COLO829 (cell line): ENCODE results near the gene ASIC4.
A peak's percentile ranks its signal among the peaks of the same experiment; 100 is the strongest.

Experiments used
- DNase-seq: peaks from one replicate; pipeline ENCODE4 v3.0.0; 2012; ENCODE audit warnings: low spot score

Gene ASIC4

DNA sequence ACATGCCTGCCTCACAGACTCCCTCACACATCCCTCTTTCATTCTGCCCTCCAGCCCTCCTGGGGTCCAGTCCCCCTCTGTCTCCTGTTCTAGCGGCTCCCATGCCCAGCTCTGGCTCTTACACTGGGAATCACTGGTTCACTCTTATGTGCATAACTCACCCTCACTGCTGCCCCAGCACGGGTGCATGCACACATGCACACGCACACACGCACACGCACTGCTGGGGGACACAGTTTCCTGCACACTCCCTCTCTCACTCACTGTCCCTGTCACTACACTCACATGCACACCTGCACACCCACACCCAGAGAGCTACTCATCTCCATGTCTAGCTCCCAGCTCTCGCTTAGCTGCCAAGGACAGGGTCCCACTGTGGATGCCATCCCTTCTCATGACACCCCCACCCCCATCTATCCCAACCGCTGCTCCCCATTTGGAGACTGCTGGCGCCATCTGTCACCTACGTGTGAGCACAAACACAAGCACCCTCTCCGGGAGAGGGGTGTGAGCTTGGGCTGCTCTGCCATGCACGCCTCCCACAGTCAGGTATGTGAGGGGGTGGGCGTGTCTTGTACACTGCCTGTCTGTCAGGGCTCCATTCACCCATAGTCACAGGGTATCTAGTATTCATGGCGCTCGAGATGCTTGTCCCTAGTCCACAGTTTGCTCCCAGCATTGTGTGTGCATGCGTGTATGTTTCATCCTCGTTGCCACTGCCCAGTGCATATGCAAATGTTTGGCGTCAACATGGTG is 1.8 kb downstream of the ASIC4 start:
- DNase-seq, result no peak

DNA sequence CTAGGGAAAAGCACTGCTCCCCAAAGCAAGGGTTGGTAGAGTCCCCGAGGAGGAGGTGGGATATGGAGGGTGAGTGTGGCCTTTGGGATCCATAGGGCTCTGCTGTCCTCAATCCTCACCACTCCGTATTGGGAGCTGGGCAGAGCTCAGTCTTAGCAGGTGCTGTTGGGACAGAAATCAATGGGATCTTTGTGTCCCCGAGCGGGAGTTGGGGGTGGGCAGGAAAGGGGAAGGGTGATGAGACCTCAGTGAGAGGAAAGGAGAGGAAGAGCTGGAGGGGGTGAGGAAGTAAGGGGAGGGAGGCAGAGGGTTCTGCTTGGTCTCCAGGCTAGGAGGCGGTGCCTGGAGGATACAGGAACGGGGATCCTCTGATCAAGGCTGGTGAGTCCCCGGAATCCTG is 2.6 kb downstream of the ASIC4 start:
- DNase-seq, result no peak

DNA sequence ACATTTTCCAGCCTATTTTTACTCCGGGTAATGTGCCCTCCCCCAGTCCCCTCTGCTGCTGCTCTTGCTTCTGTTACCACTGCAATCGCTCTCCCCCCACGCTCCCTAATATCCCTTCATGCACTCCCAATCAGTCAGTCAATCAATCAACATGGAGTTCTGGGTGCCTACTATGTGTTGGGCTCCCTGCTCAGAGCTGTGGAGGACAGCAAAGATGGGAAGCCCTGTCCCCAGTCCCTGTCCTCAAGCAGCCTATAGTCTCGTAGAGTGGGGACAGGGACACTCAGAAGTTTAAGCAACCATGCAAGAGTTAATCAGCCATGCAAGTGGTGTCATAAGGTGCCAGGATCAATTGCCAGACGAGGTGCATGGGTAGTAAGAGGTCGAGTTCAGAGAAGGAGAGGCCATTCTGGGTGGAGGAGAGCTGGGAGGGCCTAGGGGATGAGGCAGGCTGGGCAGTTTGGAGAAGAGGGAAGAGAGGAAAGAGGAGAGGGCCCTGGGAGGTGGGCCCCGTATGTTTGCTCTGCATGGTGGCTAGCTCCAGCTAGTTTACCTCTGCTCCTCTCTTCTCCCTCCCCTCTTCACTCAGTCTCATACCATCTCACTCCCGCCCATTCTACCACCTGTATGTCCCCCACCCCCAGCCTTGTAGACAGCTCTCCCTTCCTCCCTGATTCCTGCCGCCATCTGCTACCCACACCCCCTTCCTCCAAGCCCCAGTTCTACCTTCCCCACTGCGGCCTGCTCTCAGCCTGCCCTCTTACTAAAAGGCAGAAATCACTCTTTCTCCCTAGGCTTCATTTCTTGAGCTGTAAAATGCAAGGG is 3.9 kb downstream of the ASIC4 start:
- DNase-seq, result no peak

DNA sequence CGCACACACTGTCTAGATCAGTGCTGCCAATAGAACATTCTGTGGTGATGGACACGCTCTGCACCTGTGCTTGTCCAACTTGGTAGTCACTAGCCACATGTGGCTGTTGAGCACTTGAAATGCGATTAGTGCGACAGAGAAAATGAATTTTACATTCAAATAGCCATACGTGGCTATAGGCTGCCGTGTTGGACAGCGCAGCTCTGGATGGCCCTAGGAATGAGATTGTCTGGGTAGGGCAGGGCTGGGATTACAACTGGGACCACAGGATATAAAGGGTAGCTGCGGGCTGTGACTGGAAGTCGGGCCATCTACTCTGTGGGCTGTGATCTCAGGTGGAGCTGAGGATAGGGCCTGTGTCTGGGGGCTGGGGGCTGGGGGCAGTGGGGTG is 5.2 kb downstream of the ASIC4 start:
- no peak for DNase-seq

DNA sequence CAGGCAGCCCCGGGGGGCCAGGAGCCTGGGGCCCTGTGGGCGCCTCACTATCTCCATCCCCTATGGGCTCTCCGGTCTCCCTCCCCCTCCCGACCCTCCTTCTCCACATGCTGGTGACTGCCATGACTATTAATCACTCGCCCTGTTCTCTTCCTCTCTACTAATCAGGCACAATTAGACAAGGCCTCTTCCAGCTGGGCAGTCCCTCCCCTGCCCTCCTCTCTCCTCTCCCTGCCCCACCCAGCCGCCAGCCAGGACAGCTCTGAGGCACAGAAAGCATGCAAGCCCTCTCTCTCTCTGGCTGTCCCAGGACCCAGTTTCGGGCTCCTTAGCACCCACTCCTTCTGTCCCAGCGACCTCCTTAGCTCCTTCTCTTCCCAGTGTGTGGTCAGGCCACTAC is 5.8 kb downstream of the ASIC4 start:
- no peak for DNase-seq

DNA sequence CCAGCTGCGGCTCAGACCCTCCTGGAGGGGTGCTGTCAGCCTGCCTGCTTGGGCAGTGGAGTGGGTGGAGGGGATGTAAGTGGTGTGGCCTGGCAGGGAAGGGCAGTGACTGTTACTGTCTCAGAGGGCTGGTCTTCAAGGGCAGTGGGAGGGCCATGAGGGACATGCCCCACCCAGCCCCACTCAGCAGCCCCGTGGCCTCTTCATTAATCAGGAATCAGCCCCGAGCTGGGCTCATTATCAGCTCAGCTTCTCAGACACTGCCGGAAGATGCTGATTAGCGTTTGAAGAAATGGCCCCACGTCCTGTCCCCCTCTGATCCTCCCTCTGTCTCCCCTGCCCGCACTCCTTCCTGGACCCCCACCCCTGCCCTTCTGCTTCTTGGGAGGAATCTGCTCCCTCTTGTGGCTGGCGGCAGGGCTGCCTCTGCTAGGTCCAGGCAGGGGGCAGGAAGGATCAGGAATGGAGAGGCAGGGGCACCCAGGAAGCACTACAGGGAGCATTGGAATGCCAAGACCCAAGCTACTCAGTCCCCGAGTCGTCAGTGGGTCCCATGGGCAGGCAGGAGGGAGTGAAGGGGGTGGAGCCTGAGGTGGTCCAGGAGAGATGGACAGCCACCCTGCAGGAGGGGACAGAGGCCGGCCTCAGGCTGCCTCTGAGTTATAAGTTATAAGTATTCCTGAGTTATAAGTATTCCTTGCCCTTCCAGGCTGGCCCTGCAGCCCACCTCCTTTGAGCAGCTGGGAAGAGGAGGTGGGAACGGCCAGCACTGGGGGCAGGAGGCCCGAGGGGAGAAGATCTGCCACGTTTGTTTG is 7.0 kb downstream of the ASIC4 start:
- peak; percentile 94 for DNase-seq

DNA sequence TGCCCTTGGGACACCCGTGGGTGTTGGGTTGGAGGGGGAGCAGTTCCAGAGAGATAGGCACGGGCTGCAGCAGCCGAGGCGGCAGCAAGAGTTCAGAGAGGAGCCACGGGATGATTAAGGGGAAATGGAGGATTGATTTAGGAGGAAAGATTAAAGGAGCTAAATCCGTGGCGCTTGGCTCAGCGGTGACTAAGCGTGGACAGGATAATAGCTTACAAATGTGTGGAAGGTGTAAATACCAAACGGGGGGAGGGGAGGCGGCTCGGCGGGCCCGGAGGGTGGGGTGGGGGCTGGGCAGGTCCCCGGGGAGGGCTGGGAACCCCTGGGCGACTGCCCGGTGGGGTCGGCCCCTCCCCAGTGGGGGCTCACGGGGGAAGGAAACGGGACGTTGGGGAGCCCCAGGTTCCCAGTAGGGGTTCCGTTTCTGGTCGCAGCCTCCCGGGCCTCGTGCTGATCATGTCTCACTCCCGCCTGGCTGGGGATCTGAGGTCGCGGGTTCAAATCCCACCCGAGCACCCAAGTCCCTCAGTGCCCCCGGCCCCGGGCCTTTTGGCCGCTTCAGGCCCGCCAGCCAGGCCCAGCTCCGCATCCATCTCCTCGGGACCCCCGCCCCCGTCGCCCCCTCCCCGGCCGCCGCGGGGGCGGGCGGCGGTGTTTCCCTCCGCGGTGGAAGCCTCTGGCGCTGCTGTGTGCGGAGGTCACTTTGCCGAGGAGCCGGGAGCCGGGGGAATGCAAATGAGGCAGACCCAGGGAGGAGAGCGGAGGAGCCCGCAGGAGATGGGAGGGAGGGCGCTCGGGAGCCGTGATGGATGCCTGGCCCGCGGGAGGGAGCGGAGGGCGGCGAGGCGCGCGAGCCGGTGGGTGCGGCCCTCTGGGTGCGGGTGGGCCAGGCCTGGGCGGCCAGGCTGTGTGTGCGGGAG is 8.1 kb downstream of the ASIC4 start:
- DNase-seq, result no peak

DNA sequence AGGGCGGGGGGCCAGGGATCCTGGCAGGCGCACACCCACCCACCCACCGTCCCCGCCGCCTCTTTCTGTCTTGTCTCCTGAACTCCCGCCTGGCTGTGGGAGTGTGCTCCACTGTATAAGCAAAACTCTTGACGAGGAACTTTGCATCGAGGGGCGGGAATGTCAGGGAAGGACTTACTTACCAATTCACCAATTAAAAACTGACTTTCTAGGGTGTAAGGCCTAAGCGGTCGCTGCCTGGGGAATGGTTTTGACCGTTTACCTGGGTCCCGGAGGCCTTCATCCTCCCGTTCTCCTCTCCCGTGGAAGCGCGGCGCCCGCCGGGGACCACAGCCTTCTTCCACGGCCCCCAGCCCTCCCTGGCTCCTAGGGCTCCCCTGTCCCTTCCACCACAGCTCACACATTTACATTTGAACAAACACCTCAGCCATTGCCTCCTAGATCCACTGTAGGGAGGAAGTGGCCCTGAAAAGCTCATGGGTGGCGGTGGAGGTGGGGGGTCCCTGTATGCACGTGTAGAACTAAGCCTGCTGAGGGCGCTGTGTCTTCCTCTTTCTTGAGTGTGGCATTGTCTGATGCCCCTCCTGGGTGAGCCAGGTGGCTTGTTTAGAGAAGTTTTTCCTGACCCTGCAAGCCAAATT is 8.9 kb downstream of the ASIC4 start:
- DNase-seq, result no peak

DNA sequence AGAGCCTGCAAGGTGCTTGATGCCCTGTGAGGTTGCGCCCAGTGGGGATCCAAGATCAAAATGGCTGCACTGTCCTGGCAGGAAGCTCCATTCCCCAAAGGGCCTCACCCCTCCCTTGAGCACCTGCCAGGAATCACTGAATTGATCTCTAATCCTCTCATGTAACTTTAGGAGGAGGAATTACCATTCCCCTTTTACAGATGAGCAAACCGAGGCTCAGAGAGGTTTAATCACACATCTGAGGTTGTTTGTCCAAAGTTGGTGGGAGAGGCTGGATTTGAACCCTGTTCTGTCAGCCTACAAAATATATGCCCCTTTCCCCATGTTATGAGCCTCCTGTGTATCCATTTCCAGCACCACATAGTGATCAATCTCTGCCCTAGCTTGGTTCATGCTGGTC is 10.5 kb downstream of the ASIC4 start:
- no peak for DNase-seq

DNA sequence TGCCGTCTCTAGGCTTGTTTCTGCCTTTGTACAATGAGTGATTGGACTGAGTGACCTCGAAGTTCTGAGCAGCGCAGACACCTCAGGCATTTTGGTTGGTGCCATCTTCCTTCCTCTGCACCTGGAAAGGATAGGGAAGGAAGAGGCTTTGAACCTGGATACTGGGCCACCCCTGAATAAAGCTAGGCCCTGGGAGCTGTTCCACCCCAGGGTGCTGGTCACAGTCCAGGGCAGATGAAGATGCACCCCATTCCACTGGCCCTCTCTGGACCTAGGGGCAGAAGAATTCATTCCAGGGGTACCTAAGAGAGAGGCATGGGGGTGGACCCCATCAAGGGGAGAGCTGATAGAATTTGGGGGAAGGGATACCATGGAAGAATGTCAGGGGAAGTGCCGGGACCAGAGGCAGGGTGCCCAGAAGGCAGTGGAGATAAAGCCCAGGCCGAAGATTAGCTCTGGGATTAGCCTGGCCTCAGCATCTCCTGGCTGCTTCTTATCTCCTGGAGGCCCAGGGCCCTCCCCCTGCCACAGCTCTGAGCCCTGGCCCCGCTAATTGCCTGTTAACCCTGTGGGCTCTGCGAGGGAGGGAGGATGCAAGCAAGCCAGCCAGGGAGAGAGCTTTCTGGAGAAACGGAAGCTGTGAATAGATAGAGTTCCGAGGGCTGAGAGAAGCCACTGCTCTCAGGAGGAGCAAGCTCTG is 11.4 kb downstream of the ASIC4 start:
- DNase-seq, result no peak

DNA sequence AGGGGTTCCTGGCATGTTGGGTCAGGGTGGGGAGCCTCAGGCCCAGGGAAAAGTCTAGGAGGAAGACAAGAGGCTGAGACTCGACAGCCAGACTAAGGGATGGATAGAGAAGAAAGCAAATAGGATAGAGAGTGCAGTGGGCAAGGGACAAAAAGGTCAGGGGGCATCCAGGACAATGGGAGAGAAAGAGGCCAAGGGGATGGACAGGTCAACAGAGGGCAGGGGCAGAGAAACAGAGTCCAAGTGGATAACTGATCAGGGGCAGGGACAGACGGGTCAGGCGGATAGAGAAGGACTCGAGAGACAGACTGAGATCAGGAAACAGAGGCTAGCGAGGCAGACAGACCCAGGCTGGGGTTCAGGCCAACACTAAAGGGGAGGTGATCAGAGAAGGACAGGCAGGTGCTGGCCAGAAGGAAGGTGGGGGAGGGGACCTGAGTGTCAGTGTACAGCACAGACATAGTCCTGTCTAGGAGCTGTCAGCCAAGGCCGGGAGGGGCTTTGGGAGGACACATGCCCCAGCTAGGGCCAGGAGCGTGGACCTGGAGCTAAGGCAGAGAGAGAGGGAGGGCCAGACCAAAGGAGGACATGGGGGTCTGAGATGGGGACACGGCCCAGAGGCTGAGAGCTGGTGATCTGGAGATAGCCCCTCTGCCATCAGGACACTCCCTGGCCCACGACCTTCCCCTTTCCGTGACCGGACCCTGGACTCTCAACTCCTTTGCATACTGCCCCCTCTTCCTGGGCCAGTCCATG is 12.2 kb downstream of the ASIC4 start:
- no peak for DNase-seq

DNA sequence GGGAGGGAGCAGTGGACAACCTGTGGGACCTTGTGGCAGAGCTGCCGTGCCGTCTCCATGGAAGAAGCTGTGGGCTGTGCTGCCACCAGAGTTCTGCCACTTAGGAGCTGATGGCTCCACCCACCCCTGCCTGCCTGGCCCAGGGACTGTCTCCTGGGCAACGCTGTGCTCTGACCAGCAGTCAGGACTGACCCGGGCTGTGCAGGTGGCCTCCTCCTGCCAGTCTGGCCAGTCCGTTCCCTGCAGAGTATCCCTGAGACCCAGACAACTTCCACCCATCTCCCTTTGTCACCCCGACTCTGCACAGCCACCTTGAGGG is 12.8 kb downstream of the ASIC4 start:
- DNase-seq, result no peak

DNA sequence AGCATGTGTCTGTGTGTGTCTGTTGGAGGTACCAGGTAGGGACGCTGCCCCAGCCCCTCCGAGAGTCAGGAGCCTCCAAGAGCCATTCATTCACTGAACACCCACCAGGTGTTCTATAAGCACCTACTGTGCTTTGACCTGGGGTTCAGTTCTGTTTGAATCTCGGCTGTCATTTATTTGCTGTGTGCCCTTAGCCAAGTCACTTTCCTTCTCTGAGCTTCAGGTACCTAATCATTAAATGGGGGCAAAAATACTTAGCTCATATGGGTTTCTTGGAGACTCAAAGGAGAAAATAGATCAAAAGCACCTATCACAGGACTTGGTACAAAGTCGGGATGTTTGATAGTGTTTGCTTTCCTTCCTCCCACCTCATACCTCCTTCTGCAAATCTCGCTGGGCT is 13.2 kb downstream of the ASIC4 start:
- no peak for DNase-seq

DNA sequence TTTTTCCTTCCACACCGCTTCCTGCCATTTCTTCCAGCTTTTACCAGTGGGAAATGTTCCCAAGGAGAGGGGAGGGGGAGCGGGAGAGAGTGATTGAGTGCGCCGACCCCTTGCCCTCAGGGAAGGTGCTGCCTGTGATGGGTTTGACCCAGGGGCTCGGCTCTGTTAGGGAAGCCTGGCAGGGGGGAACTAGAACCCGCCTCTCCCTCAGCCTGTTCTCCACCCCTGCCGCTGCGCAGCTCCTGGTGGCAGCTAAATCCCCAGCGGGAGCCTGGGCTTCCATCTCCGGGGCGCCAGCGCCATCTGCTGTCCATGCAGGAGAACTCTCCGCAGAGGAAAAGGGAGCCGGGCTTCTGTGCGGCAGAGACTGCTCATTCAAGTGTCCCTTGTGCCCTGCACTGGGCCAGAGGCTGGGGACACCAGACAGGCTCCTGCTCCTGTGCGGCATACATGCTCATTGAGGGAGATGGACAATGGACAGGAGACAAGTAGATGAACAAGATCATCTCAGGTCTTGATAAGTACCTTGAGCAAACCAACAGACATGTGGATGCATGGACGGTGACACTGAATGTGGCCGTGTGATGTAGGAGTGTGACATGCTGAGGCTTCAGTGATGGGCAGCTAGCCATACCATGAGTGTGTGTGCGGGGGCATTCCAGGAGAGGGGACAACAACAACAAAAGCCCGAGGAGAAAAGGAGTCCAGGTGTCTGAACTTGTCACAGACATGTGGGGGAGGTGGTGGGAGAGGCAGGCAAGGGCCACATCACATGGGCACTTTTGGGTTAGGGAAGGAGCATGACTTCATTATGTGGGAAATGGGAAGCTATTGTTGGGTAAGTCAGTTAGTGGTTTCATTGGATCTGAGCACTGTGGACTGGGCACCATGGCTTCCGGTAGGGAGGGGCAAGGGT is 16.0 kb downstream of the ASIC4 start:
- DNase-seq, result peak; percentile 84

DNA sequence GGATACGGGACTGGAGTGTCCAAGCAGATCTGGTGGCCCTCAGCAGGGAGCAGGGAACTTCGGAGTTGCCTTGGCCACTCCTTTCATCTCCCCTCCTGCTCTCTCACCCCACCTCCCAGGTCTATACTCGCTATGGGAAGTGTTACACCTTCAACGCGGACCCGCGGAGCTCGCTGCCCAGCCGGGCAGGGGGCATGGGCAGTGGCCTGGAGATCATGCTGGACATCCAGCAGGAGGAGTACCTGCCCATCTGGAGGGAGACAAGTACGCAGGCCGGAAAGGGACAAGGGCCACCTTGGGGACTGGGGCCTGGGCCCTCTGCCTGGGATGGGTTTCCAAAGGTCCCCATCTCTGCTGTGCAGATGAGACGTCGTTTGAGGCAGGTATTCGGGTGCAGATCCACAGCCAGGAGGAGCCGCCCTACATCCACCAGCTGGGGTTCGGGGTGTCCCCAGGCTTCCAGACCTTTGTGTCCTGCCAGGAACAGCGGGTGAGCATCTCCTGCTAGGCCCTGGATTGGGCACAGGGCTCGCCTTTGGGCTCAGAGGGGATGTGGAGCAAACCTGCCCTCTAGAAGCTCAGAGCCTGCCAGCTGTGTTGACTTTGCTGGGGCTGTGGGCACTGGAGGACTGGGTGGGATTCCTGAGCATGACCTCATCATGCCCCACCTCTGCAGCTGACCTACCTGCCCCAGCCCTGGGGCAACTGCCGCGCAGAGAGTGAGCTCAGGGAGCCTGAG is 17.5 kb downstream of the ASIC4 start:
- no peak for DNase-seq

DNA sequence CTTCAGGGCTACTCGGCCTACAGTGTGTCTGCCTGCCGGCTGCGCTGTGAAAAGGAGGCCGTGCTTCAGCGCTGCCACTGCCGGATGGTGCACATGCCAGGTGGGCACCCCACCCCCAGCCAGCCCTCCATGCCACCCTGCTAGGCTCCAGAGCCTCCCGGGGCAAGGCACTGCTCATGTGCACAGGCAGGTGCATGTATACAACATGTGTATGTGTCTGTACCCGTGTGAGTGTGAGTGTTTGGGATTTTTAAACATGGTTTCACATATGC is 18.0 kb downstream of the ASIC4 start:
- DNase-seq, result no peak

DNA sequence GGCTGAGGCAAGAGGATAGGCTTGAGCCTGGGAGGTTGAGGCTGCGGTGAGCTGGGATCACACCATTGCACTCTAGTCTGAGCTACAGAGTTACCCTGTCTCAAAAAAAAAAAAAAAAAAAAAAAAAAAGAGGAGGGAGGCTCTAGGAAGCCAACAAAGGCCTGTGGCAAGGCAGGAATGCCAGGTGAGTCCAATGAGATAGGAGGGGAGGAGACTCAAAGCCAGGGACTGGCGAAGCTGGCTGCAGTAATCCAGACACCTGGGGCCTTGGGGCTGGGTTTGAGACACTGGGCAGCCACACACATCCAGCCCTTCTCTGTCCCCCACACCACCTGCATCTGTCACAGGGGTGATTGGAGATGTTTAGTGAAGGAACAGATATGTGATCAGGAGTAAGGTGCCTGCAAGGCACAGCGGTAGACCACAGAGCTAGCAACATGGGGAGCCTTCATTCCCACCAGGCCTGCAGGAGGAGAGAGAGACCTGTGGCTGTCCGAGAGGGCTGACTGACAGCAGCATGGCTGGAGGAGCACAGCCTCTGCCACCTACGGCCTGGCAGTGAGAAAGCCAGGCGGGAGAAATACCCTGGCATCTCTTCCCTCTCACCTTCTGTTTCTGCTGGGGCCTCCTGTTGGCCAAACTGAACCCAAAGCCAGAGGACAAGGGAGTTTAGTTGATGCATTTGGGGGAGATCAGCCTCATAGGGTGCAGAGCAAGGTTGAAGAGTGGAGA is 19.8 kb downstream of the ASIC4 start:
- DNase-seq, result no peak

DNA sequence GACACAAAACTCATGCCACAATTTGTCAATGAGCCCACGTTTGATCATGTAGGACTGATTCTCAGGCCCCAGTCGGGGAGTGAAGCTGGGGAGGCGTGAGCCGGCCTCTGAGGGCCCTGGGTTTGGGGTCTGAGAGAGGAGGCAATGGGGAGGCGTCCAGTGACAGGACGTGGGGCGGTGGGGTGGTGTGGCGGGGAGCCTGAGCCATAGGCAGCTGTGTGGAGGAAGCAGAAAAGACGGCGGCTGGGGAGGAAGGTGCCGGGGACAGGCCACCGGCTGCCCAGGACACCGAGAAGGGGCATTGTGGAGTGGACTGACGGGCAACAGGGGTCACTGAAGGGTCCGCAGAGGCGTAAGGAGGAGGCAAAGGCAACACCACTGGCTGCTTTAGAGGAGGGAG is 22.1 kb downstream of the ASIC4 start:
- DNase-seq, result no peak
